Measurements from ENCODE around the gene FRMPD1. TPM values are rescaled to one million over a fixed set of nuclear protein-coding genes. Genes with fewer than 3 reads are reported as not detected.

The FRMPD1 gene
- total and polyA plus RNA-seq, 2 of the 4 experiments (the other 2 are of a cell fraction): not detected

DNA sequence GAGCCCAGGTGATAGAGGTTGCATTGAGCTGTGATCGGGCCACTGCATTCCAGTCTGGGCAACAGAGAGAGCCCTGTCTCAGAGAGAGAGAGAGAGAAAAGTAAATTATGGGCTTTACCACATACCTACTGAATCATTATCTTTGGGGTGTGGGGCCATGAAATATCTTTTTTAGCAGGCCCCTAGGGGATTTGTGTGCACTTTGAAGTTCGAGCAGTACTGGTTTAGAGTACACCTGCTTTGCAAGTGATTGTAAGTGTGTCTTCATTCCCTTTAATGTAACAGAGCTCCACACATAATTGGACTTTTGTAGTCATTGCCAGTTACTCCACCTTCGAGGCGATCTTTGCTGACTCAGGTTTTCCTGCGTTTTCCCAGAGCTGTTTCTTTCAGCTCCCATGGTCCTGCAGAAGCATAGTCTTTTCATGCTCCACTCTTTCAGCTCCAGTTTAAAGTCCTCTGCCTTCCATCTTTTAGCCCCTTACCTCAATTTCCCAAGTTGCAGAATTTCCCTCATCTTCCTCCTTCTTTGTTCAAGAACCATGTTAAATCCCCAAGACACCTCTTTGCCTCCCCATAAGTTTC is 24.0 kb upstream of the FRMPD1 start:
- peaks cover 2% of the 10 kb centered on the region for H3K4me1 ChIP-seq (ENCODE audit: control insufficient read depth, insufficient read depth, low read length)
- dilution Hi-C loops (cut with HindIII; ENCODE audit: low sequenced_read_pairs, unreplicated experiment): no loop called here
- no peak overlapping the region for H4K5ac ChIP-seq (ENCODE audit: low read depth, low read length)
- in situ Hi-C loops (cut with MboI; ENCODE audit: low sequenced_read_pairs): no loop called here
- H2AK9ac ChIP-seq (replicated peaks; ENCODE audit: low read depth, low read length, poor library complexity): no peak overlapping the region
- BruUV-seq (replicated peaks): no TSS peak
- no peak overlapping the region for H2BK15ac ChIP-seq (ENCODE audit: low read depth, low read length)
- no peak overlapping the region for H2AK5ac ChIP-seq (ENCODE audit: low read depth, low read length)
- intact Hi-C loops (cut with micrococcal nuclease): no loop called here
- H4K8ac ChIP-seq (ENCODE audit: low read depth in 2 of 2, low read length in 2 of 2): no peak overlapping the region
- H2AFZ ChIP-seq (replicated peaks; ENCODE audit: low read length, poor library complexity): no peak overlapping the region
- ChIA-PET POLR2A (ENCODE audit: unreplicated experiment) (no interaction called here), CTCF (interaction anchor here (0.8 kb wide), 1 partner anchor 33 kb away, joined by 3 read pairs; no protein-coding TSS in a partner anchor)
- no peak for DNase-seq
- no peaks in the 10 kb centered on the region for H4K20me1 ChIP-seq (ENCODE audit: insufficient read depth, low read length)
- H3K23ac ChIP-seq (ENCODE audit: low read depth, low read length): no peak overlapping the region
- H4K91ac ChIP-seq (ENCODE audit: insufficient read depth, low read depth, low read length): no peak overlapping the region
- H3K4me2 ChIP-seq (ENCODE audit: low read depth, low read length): no peak overlapping the region
- H3K27me3 ChIP-seq (ENCODE audit: control insufficient read depth, insufficient read depth, low read length): peaks cover 11% of the 10 kb centered on the region
- H3K27ac ChIP-seq (ENCODE audit: insufficient read depth, low read length): no peak overlapping the region
- no peak for ATAC-seq (ENCODE audit: low read depth)
- H3K18ac ChIP-seq (ENCODE audit: low read depth, low read length): no peak overlapping the region
- no peak overlapping the region for H2BK20ac ChIP-seq (ENCODE audit: low read depth, low read length)
- H3K9me3 ChIP-seq (ENCODE audit: control insufficient read depth, insufficient read depth, low read length): no peaks in the 10 kb centered on the region
- no peak overlapping the region for H3K4ac ChIP-seq (ENCODE audit: low read depth, low read length)
- H3K9ac ChIP-seq (ENCODE audit: low read depth, low read length): no peak overlapping the region
- H3K36me3 ChIP-seq (ENCODE audit: control insufficient read depth, insufficient read depth, low read length): no peaks in the 10 kb centered on the region
- no peak overlapping the region for H3K4me3 ChIP-seq (ENCODE audit: insufficient read depth, low read depth, low read length)
- WGBS, 2 experiments (ENCODE audit: extremely low coverage in 2 of 2, insufficient read length in 1 of 2): 52% methylated on average over 3 of the region's 5 CpGs; no CpG with 5 or more reads in 1 of the 2 experiments
- no peak for TF ChIP-seq RCOR1 (IDR thresholded peaks at IDR 0.05; ENCODE audit: insufficient replicate concordance, low read length)
- no peak for TF ChIP-seq CHD1 (IDR thresholded peaks at IDR 0.05; ENCODE audit: low read depth, low read length)
- TF ChIP-seq NFE2L2 (IDR thresholded peaks at IDR 0.05; ENCODE audit: low read depth, low read length): no peak
- TF ChIP-seq MAFK (IDR thresholded peaks at IDR 0.05; ENCODE audit: low read depth, low read length): peak; percentile 91
- no peak overlapping the region for H2BK120ac ChIP-seq (ENCODE audit: low read depth, low read length)
- no peak overlapping the region for H3K56ac ChIP-seq (ENCODE audit: extremely low read depth, insufficient read depth, low read length)
- H3K14ac ChIP-seq (replicated peaks; ENCODE audit: low read depth, low read length): no peak overlapping the region
- H3K79me1 ChIP-seq (ENCODE audit: low read depth in 1 of 2, low read length in 2 of 2): no peaks in the 10 kb centered on the region
- no peaks in the 10 kb centered on the region for H3K9me1 ChIP-seq (ENCODE audit: insufficient read depth, low read length)
- no peak overlapping the region for H2BK5ac ChIP-seq (ENCODE audit: low read depth, low read length, poor library complexity, severe bottlenecking)

All from IMR-90 (cell line).